HCT116 (cell line): ENCODE measurements around the gene CALD1. TPM values are rescaled to one million over a fixed set of nuclear protein-coding genes. Genes with fewer than 3 reads are reported as not detected.

ENCODE experiments used
- ATAC-seq: fragments of 200-7000 bp; cut with Tn5 transposase; 2 replicates; pipeline ENCODE4 v1.9.1; 2020; ENCODE audit warnings: mild to moderate bottlenecking, moderate library complexity
- BruUV-seq: library from RNA; stranded (reverse); fragments of 400-500 nt; replicated peaks from 2 replicates; lab custom pipeline; 2021; lab: Mats Ljungman, UMichigan
- CTCF ChIA-PET: fragments of 300-600 bp; sonication (Branson Sonifier 250); formaldehyde crosslinking; loops from one replicate; lab custom pipeline; 2021; ENCODE audit warnings: antibody characterized with exemption; lab: Charles Lee
- POLR2A ChIA-PET: fragments of 300-600, 350-600 bp; sonication (Branson Sonifier 250); formaldehyde crosslinking; loops from one replicate; lab custom pipeline; 2021; ENCODE audit warnings: antibody characterized with exemption; lab: Charles Lee
- RAD21 ChIA-PET, 2 experiments: fragments of 300-600 bp; sonication (Branson Sonifier 250); formaldehyde crosslinking; loops; one replicate each; lab custom pipeline; 2023; ENCODE audit warnings: low total read pairs in 2 of 2; ENCODE audit not compliant: uncharacterized antibody in 2 of 2, unreplicated experiment in 2 of 2, low non-redundant PET in 1 of 2; lab: Charles Lee
- DNase-seq: peaks from one replicate; pipeline ENCODE4 v3.0.0-alpha.2; 2010; ENCODE audit warnings: low read depth, low spot score
- H2AFZ ChIP-seq: fragments of 200-600 bp; shearing (Covaris generic), sonication (generic); 2 replicates; pipeline ENCODE4 v1.6.1; 2017; ENCODE audit warnings: low read depth, mixed run types, mixed read lengths, antibody characterized with exemption, low read length; ENCODE audit not compliant: poor library complexity, severe bottlenecking
- H3K27ac ChIP-seq: 2 replicates; pipeline ENCODE4 v1.5.1; 2012; ENCODE audit warnings: low read depth, low read length
- H3K27me3 ChIP-seq: fragments of 200-600 bp; sonication (generic); 2 replicates; pipeline ENCODE4 v1.6.1; 2016; ENCODE audit warnings: mixed run types, low read length, mixed read lengths; ENCODE audit not compliant: insufficient read depth
- H3K36me3 ChIP-seq, 2 experiments: fragments of 200-500 bp in 1 of 2; fragments of 200-600 bp in 1 of 2; sonication (Bioruptor generic) in 1 of 2; sonication (generic) in 1 of 2; 2 replicates each; pipeline versions ENCODE4 v1.5.1 to v1.6.1; 2014 to 2016; ENCODE audit warnings: low read length in 2 of 2, inconsistent platforms in 1 of 2, mixed read lengths in 1 of 2, mixed run types in 1 of 2; ENCODE audit not compliant: insufficient read depth in 2 of 2, control insufficient read depth in 1 of 2
- H3K4me1 ChIP-seq, 2 experiments: fragments of 200-600 bp in 1 of 2; sonication (generic) in 1 of 2; 2 replicates each; pipeline versions ENCODE4 v1.5.1 to v1.6.1; 2012 to 2017; ENCODE audit warnings: low read length in 2 of 2, inconsistent platforms in 1 of 2, mild to moderate bottlenecking in 1 of 2, mixed read lengths in 1 of 2, mixed run types in 1 of 2, moderate library complexity in 1 of 2; ENCODE audit not compliant: insufficient read depth in 2 of 2, control insufficient read depth in 1 of 2
- H3K4me2 ChIP-seq: fragments of 200-600 bp; sonication (generic); 2 replicates; pipeline ENCODE4 v1.6.1; 2017; ENCODE audit warnings: mixed run types, low read length, mixed read lengths
- H3K4me3 ChIP-seq, 2 experiments: fragments of 200-600 bp in 1 of 2; sonication (generic) in 1 of 2; replicated peaks in 1 of 2; 2 replicates each; pipeline ENCODE4 v1.5.1; 2011 to 2016; ENCODE audit warnings: low read length in 2 of 2, control low read depth in 1 of 2, low read depth in 1 of 2, mild to moderate bottlenecking in 1 of 2, mixed read lengths in 1 of 2, mixed run types in 1 of 2
- H3K79me2 ChIP-seq: fragments of 200-600 bp; sonication (generic); 2 replicates; pipeline ENCODE4 v1.6.1; 2017; ENCODE audit warnings: mild to moderate bottlenecking, mixed run types, low read length, moderate library complexity, mixed read lengths; ENCODE audit not compliant: insufficient read depth
- H3K9ac ChIP-seq: fragments of 200-600 bp; sonication (generic); 2 replicates; pipeline ENCODE4 v1.6.1; 2016; ENCODE audit warnings: low read length, mixed read lengths
- H3K9me2 ChIP-seq: fragments of 200-600 bp; sonication (generic), shearing (Covaris generic); 2 replicates; pipeline ENCODE4 v1.6.1; 2017; ENCODE audit warnings: mixed run types, mild to moderate bottlenecking, moderate library complexity; ENCODE audit not compliant: insufficient read depth
- H3K9me3 ChIP-seq, 2 experiments: fragments of 200-500 bp in 1 of 2; fragments of 200-600 bp in 1 of 2; sonication (Bioruptor generic) in 1 of 2; sonication (generic) in 1 of 2; 2 replicates each; pipeline ENCODE4 v1.6.1; 2014 to 2017; ENCODE audit warnings: low read length in 2 of 2, mixed read lengths in 2 of 2, inconsistent platforms in 1 of 2, low read depth in 1 of 2, mild to moderate bottlenecking in 1 of 2, mixed run types in 1 of 2, moderate library complexity in 1 of 2; ENCODE audit not compliant: control insufficient read depth in 1 of 2, insufficient read depth in 1 of 2
- H4K20me1 ChIP-seq: fragments of 200-600 bp; sonication (generic), shearing (Covaris generic); 2 replicates; pipeline ENCODE4 v1.6.1; 2017; ENCODE audit warnings: mixed run types, mild to moderate bottlenecking, moderate library complexity; ENCODE audit not compliant: insufficient read depth
- ATF3 ChIP-seq: IDR thresholded peaks from 2 replicates; pipeline ENCODE4 v1.6.1; 2012
- CBX3 ChIP-seq: IDR thresholded peaks from 2 replicates; pipeline ENCODE4 v1.6.1; 2012; ENCODE audit warnings: low read depth
- CTCF ChIP-seq, 3 experiments: fragments of 200-600 bp in 1 of 3; sonication (generic) in 1 of 3; IDR thresholded peaks in 2 of 3; conservative IDR thresholded peaks in 1 of 3; 2 replicates each; pipeline ENCODE4 v1.5.1; 2012 to 2017; ENCODE audit warnings: low read depth in 2 of 3, low read length in 2 of 3, antibody characterized with exemption in 1 of 3, borderline replicate concordance in 1 of 3, control low read depth in 1 of 3, mild to moderate bottlenecking in 1 of 3, mixed read lengths in 1 of 3, mixed run types in 1 of 3, moderate library complexity in 1 of 3; ENCODE audit not compliant: insufficient read depth in 1 of 3
- EGR1 ChIP-seq: IDR thresholded peaks from 2 replicates; pipeline ENCODE4 v1.6.1; 2012; ENCODE audit warnings: low read depth
- EZH2 ChIP-seq: fragments of 200-600 bp; sonication (generic); IDR thresholded peaks from 2 replicates; pipeline ENCODE4 v1.6.1; 2017; ENCODE audit warnings: antibody characterized with exemption, mixed run types
- EZH2phosphoT487 ChIP-seq: fragments of 200-600 bp; IDR thresholded peaks from 2 replicates; pipeline ENCODE4 v1.6.1; 2018; ENCODE audit warnings: antibody characterized with exemption, borderline replicate concordance
- JUND ChIP-seq: IDR thresholded peaks from 2 replicates; pipeline ENCODE4 v1.6.1; 2012
- POLR2A ChIP-seq: IDR thresholded peaks from 2 replicates; pipeline ENCODE4 v1.7.0; 2011; ENCODE audit warnings: borderline replicate concordance; ENCODE audit not compliant: insufficient read depth, insufficient read length; ENCODE audit errors: extremely low read depth
- RAD21 ChIP-seq: IDR thresholded peaks from 2 replicates; pipeline ENCODE4 v1.6.1; 2012; ENCODE audit warnings: low read depth, mild to moderate bottlenecking
- SP1 ChIP-seq: IDR thresholded peaks from 2 replicates; pipeline ENCODE4 v1.6.1; 2012; ENCODE audit warnings: low read depth
- TCF7L2 ChIP-seq: IDR thresholded peaks from 2 replicates; pipeline ENCODE4 v1.7.0; 2011; ENCODE audit warnings: borderline replicate concordance, inconsistent platforms; ENCODE audit not compliant: insufficient read depth, insufficient read length; ENCODE audit errors: extremely low read depth
- YY1 ChIP-seq: IDR thresholded peaks from 2 replicates; pipeline ENCODE4 v1.6.1; 2011; ENCODE audit warnings: low read length, low read depth, moderate library complexity, mild to moderate bottlenecking; ENCODE audit not compliant: insufficient replicate concordance; ENCODE audit errors: extremely low read depth
- ZFX ChIP-seq: fragments of 450-650 bp; IDR thresholded peaks from 2 replicates; pipeline ENCODE4 v1.6.1; 2017
- ZNF274 ChIP-seq: fragments of 200-500 bp; sonication (Bioruptor generic); IDR thresholded peaks from 2 replicates; pipeline ENCODE4 v1.6.1; 2014; ENCODE audit warnings: mild to moderate bottlenecking, low read depth, low read length, inconsistent platforms
- intact Hi-C: fragments of 100-400 bp; cut with micrococcal nuclease; formaldehyde crosslinking; loops from 2 replicates; pipeline ENCODE4 v1.10.0; 2022
- total RNA-seq: library from RNA; stranded (reverse); gene quantifications from one replicate; pipeline ENCODE4 v1.2.1, GENCODE V29; 2021; ENCODE audit not compliant: unreplicated experiment
- TF ChIP-seq, protein P1 (sequence below): IDR thresholded peaks from 2 replicates; pipeline ENCODE4 v1.6.1; 2012; ENCODE audit warnings: low read depth

Gene CALD1
- total RNA-seq, 1 experiment from 2014 or later: 66.8 TPM

- ATAC-seq: no peak
- H3K4me2 ChIP-seq: no peak overlapping the region
- no TSS peak for BruUV-seq
- H3K4me3 ChIP-seq: no peak overlapping the region
- no peaks in the 10 kb centered on the region for H3K36me3 ChIP-seq
- H3K27me3 ChIP-seq: no peaks in the 10 kb centered on the region
- no peaks in the 10 kb centered on the region for H3K79me2 ChIP-seq
- H3K4me1 ChIP-seq: no peaks in the 10 kb centered on the region
- no peaks in the 10 kb centered on the region for H4K20me1 ChIP-seq
- H2AFZ ChIP-seq: no peak overlapping the region
- no peak overlapping the region for H3K27ac ChIP-seq
- H3K9me3 ChIP-seq: no peaks in the 10 kb centered on the region
- no peak for TF ChIP-seq CTCF (IDR thresholded peaks at IDR 0.05 in 2 of 3, conservative IDR thresholded peaks at IDR 0.05 in 1 of 3; ENCODE audit: borderline replicate concordance in 1 of 3, insufficient read depth in 1 of 3, low read depth in 2 of 3, low read length in 2 of 3)
- no peak for TF ChIP-seq EZH2phosphoT487
- TF ChIP-seq POLR2A: no peak
- no peak for TF ChIP-seq ATF3
- no peak for TF ChIP-seq YY1
- no peak for TF ChIP-seq SP1
- TF ChIP-seq ZNF274: no peak
- TF ChIP-seq, protein P1, sequence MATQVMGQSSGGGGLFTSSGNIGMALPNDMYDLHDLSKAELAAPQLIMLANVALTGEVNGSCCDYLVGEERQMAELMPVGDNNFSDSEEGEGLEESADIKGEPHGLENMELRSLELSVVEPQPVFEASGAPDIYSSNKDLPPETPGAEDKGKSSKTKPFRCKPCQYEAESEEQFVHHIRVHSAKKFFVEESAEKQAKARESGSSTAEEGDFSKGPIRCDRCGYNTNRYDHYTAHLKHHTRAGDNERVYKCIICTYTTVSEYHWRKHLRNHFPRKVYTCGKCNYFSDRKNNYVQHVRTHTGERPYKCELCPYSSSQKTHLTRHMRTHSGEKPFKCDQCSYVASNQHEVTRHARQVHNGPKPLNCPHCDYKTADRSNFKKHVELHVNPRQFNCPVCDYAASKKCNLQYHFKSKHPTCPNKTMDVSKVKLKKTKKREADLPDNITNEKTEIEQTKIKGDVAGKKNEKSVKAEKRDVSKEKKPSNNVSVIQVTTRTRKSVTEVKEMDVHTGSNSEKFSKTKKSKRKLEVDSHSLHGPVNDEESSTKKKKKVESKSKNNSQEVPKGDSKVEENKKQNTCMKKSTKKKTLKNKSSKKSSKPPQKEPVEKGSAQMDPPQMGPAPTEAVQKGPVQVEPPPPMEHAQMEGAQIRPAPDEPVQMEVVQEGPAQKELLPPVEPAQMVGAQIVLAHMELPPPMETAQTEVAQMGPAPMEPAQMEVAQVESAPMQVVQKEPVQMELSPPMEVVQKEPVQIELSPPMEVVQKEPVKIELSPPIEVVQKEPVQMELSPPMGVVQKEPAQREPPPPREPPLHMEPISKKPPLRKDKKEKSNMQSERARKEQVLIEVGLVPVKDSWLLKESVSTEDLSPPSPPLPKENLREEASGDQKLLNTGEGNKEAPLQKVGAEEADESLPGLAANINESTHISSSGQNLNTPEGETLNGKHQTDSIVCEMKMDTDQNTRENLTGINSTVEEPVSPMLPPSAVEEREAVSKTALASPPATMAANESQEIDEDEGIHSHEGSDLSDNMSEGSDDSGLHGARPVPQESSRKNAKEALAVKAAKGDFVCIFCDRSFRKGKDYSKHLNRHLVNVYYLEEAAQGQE: no peak
- TF ChIP-seq EGR1: no peak
- TF ChIP-seq CBX3: no peak
- no peak for TF ChIP-seq JUND
- TF ChIP-seq EZH2: no peak
- no peak for TF ChIP-seq ZFX
- no peak for TF ChIP-seq TCF7L2
- TF ChIP-seq RAD21: no peak
- TF ChIP-seq, all 23 proteins: peak for 0
- DNase-seq: no peak
- Histone ChIP-seq H3K9me2 (no peaks in the 10 kb centered on the region), H3K9ac (no peak overlapping the region)
- ChIA-PET CTCF (no interaction called here), POLR2A (no interaction called here), RAD21 (no interaction called here)
- intact Hi-C loops: no loop called here
Observed at GRCh38 chr7:135012229-135012628, 232.8 kb downstream of the CALD1 start.

Other genes with a start within 250 kb of the CALD1 start
- gene AKR1B15, start 230.5 kb upstream of the CALD1 start, total RNA-seq: not detected
- 10.0 TPM for gene BPGM, start 132.8 kb upstream of the CALD1 start, total RNA-seq
- gene AGBL3, start 206.9 kb downstream of the CALD1 start, total RNA-seq: 1.9 TPM